Common myeloid progenitor, CD34-positive (primary cell): ENCODE measurements around the gene IFNA5.

ENCODE experiments used
- CTCF ChIA-PET: fragments of 350-600 bp; sonication (Branson Sonifier 250); formaldehyde crosslinking; loops from one replicate; lab custom pipeline; 2021; ENCODE audit warnings: antibody characterized with exemption; lab: Charles Lee
- POLR2A ChIA-PET: fragments of 350-600 bp; sonication (Branson Sonifier 250); formaldehyde crosslinking; loops from one replicate; lab custom pipeline; 2021; ENCODE audit warnings: antibody characterized with exemption; lab: Charles Lee
- DNase-seq, 3 donors: peaks; one replicate each; pipeline versions ENCODE4 v3.0.0 to v3.0.0-alpha.2; 2013
- H3K27ac ChIP-seq, 2 experiments: 1 replicate in 1 of 2; 2 replicates in 1 of 2; pipeline ENCODE4 v1.7.0; 2013; ENCODE audit warnings: inconsistent platforms in 2 of 2, low read length in 2 of 2, mild to moderate bottlenecking in 2 of 2, low read depth in 1 of 2, moderate library complexity in 1 of 2; ENCODE audit not compliant: severe bottlenecking in 2 of 2, insufficient read depth in 1 of 2, poor library complexity in 1 of 2
- H3K27me3 ChIP-seq, 5 experiments: replicated peaks in 2 of 5; 1 replicate in 3 of 5; 2 replicates in 2 of 5; pipeline versions ENCODE4 v1.6.1 to v1.7.0; 2013; ENCODE audit warnings: low read length in 4 of 5, mild to moderate bottlenecking in 2 of 5, moderate library complexity in 2 of 5, inconsistent platforms in 1 of 5; ENCODE audit not compliant: insufficient read depth in 5 of 5, control insufficient read depth in 4 of 5
- H3K36me3 ChIP-seq, 4 experiments: 1 replicate in 2 of 4; 2 replicates in 2 of 4; pipeline versions ENCODE4 v1.6.1 to v1.7.0; 2013; ENCODE audit warnings: low read length in 3 of 4, control low read depth in 1 of 4, mild to moderate bottlenecking in 1 of 4; ENCODE audit not compliant: control insufficient read depth in 4 of 4, insufficient read depth in 4 of 4
- H3K4me1 ChIP-seq, 4 experiments: 1 replicate in 3 of 4; 2 replicates in 1 of 4; pipeline versions ENCODE4 v1.6.1 to v1.7.1; 2013; ENCODE audit warnings: low read length in 3 of 4, mild to moderate bottlenecking in 3 of 4, control low read depth in 1 of 4, inconsistent platforms in 1 of 4, moderate library complexity in 1 of 4; ENCODE audit not compliant: control insufficient read depth in 4 of 4, insufficient read depth in 4 of 4; ENCODE audit errors: control extremely low read depth in 1 of 4
- H3K4me3 ChIP-seq, 7 experiments: 1 replicate in 4 of 7; 2 replicates in 3 of 7; pipeline versions ENCODE4 v1.5.1 to v1.7.0; 2013; ENCODE audit warnings: mild to moderate bottlenecking in 7 of 7, low read length in 6 of 7, moderate library complexity in 6 of 7, inconsistent platforms in 2 of 7, low read depth in 2 of 7, control low read depth in 1 of 7; ENCODE audit not compliant: insufficient read depth in 4 of 7, control insufficient read depth in 1 of 7; ENCODE audit errors: extremely low read depth in 1 of 7
- H3K9me3 ChIP-seq, 5 experiments: 1 replicate in 4 of 5; 2 replicates in 1 of 5; pipeline versions ENCODE4 v1.6.1 to v1.7.1; 2013; ENCODE audit warnings: low read length in 4 of 5, mild to moderate bottlenecking in 2 of 5, inconsistent platforms in 1 of 5, low read depth in 1 of 5, moderate library complexity in 1 of 5; ENCODE audit not compliant: control insufficient read depth in 4 of 5, insufficient read depth in 2 of 5; ENCODE audit errors: control extremely low read depth in 1 of 5
- WGBS: methylation state at CpG from one replicate; pipeline ENCODE4 v1.1.5; 2013; ENCODE audit not compliant: insufficient coverage; 5-methylcytosine and 5-hydroxymethylcytosine counted together

IFNA5 gene

GRCh38 chr9:21317956-21318923, 13.1 kb upstream of the IFNA5 start:
- Histone ChIP-seq H3K9me3 (no peaks in the 10 kb centered on the region), H3K4me3 (no peak overlapping the region), H3K27ac (no peak overlapping the region), H3K27me3 (peaks cover 0 to 3% (median 0%) of the 10 kb centered on the region in 5 experiments), H3K4me1 (peaks cover 0 to 9% (median 3%) of the 10 kb centered on the region in 4 experiments), H3K36me3 (peaks cover 0 to 5% (median 1%) of the 10 kb centered on the region in 4 experiments)
- POLR2A ChIA-PET = interaction anchor here (0.6 kb wide), 1 partner anchor 23 kb away, joined by 5 read pairs; no protein-coding TSS in a partner anchor
- DNase-seq = peak; percentile 31 to 66 (median 63)
- WGBS = 40% methylated on average over 2 of the region's 7 CpGs
- CTCF ChIA-PET = interaction anchor here (0.6 to 4.7 kb wide), 22 partner anchors 8 to 164 kb away, joined by 3 to 19 read pairs (median 4); partner anchors contain the start of genes IFNA7 and KLHL9

- Histone ChIP-seq H3K27ac (no peak overlapping the region), H3K4me1 (peaks cover 0 to 3% (median 0%) of the 10 kb centered on the region in 4 experiments), H3K4me3 (no peak overlapping the region), H3K27me3 (peaks cover 0 to 3% (median 0%) of the 10 kb centered on the region in 5 experiments), H3K36me3 (peaks cover 0 to 3% (median 0%) of the 10 kb centered on the region in 4 experiments), H3K9me3 (no peaks in the 10 kb centered on the region)
- ChIA-PET CTCF (interaction anchor here (0.9 to 4.7 kb wide), 8 partner anchors 9 to 114 kb away, joined by 3 to 19 read pairs (median 4); partner anchors contain the start of gene IFNA7), POLR2A (no interaction called here)
- DNase-seq = peak in 1 of 3 donors; percentile 10
- 33% methylated on average over 3 of the region's 3 CpGs for WGBS
Observed at GRCh38 chr9:21316860-21317259, 11.7 kb upstream of the IFNA5 start.

- H3K36me3 ChIP-seq = peaks cover 0 to 2% (median 0%) of the 10 kb centered on the region in 4 experiments
- peaks cover 0 to 3% (median 0%) of the 10 kb centered on the region in 4 experiments for H3K4me1 ChIP-seq
- H3K27ac ChIP-seq = no peak overlapping the region
- no peak overlapping the region for H3K4me3 ChIP-seq
- POLR2A ChIA-PET = no interaction called here
- H3K9me3 ChIP-seq = no peaks in the 10 kb centered on the region
- CTCF ChIA-PET = interaction anchor here (0.9 to 4.7 kb wide), 6 partner anchors 10 to 92 kb away, joined by 3 to 19 read pairs (median 6); no protein-coding TSS in a partner anchor
- peaks cover 0 to 3% (median 0%) of the 10 kb centered on the region in 5 experiments for H3K27me3 ChIP-seq
- DNase-seq = peak in 1 of 3 donors; percentile 26
- 50% methylated on average over 7 of the region's 8 CpGs for WGBS
Observed at GRCh38 chr9:21316032-21316842, 11.1 kb upstream of the IFNA5 start.

GRCh38 chr9:21314152-21314551, 9.0 kb upstream of the IFNA5 start:
- Histone ChIP-seq H3K9me3 (no peaks in the 10 kb centered on the region), H3K27me3 (peaks cover 0 to 3% (median 0%) of the 10 kb centered on the region in 5 experiments), H3K36me3 (no peaks in the 10 kb centered on the region), H3K27ac (no peak overlapping the region), H3K4me1 (peaks cover 0 to 3% (median 0%) of the 10 kb centered on the region in 4 experiments), H3K4me3 (no peak overlapping the region)
- CTCF ChIA-PET = interaction anchor here (0.8 to 1.0 kb wide), 2 partner anchors 78 to 142 kb away, joined by 4 read pairs; no protein-coding TSS in a partner anchor
- no CpG with 5 or more reads among the region's 2 CpGs for WGBS
- POLR2A ChIA-PET = no interaction called here
- no peak for DNase-seq

- Histone ChIP-seq H3K9me3 (no peaks in the 10 kb centered on the region), H3K4me3 (no peak overlapping the region), H3K27me3 (peaks cover 0 to 2% (median 0%) of the 10 kb centered on the region in 5 experiments), H3K27ac (no peak overlapping the region), H3K4me1 (no peaks in the 10 kb centered on the region), H3K36me3 (no peaks in the 10 kb centered on the region)
- CTCF ChIA-PET = interaction anchor here (1.1 kb wide), 1 partner anchor 122 kb away, joined by 4 read pairs; no protein-coding TSS in a partner anchor
- no CpG with 5 or more reads among the region's 1 CpG for WGBS
- POLR2A ChIA-PET = no interaction called here
- peak in 1 of 3 donors; percentile 31 for DNase-seq
Observed at GRCh38 chr9:21311889-21312288, 6.8 kb upstream of the IFNA5 start.

- Histone ChIP-seq H3K27ac (no peak overlapping the region), H3K27me3 (no peaks in the 10 kb centered on the region), H3K36me3 (no peaks in the 10 kb centered on the region), H3K4me3 (no peak overlapping the region), H3K4me1 (peaks cover 11 to 26% (median 14%) of the 10 kb centered on the region in 4 experiments), H3K9me3 (peaks cover 0 to 2% (median 0%) of the 10 kb centered on the region in 5 experiments)
- DNase-seq = peak in 2 of 3 donors; percentile 46 to 54
- ChIA-PET POLR2A (no interaction called here), CTCF (interaction anchor here (1.3 to 2.3 kb wide), 5 partner anchors 13 to 60 kb away, joined by 4 to 10 read pairs (median 5); no protein-coding TSS in a partner anchor)
- WGBS = 100% methylated on average over 1 of the region's 1 CpG
Observed at GRCh38 chr9:21295992-21296391, 9.1 kb downstream of the IFNA5 start.
